Limb (tissue), 2 donors: ENCODE results near the gene TMEM9.
"Not testable (repeated sequence)": the region's sequence is repeated elsewhere in the genome, so short reads cannot be mapped to it uniquely, and the experiment has no call there.

Experiments used
- DNase-seq, 2 donors: peaks; one replicate each; pipeline ENCODE4 v3.0.0-alpha.2; 2016; ENCODE audit errors: extremely low spot score in 2 of 2

TMEM9 gene

DNA sequence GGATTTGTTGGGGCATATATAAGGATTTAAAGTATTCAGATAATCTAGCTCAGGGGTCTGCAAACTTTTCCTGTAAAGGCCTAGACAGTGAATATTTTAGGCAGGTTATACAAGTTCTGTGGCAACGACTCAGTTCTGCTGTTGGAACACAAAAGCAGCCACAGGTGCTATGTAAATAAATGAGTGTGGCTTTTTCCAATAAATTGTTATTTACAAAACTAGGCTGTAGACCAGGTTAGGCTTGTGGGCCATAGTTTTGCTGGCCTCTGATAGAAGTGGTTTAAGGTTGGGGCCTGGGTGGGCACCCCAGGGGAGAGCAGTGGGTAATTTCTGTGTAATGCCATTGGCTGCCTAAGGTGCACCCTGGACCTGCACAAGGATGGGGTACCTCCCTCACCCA is 19.5 kb upstream of the TMEM9 start:
- DNase-seq = peak in 1 of 2 donors; percentile 4

DNA sequence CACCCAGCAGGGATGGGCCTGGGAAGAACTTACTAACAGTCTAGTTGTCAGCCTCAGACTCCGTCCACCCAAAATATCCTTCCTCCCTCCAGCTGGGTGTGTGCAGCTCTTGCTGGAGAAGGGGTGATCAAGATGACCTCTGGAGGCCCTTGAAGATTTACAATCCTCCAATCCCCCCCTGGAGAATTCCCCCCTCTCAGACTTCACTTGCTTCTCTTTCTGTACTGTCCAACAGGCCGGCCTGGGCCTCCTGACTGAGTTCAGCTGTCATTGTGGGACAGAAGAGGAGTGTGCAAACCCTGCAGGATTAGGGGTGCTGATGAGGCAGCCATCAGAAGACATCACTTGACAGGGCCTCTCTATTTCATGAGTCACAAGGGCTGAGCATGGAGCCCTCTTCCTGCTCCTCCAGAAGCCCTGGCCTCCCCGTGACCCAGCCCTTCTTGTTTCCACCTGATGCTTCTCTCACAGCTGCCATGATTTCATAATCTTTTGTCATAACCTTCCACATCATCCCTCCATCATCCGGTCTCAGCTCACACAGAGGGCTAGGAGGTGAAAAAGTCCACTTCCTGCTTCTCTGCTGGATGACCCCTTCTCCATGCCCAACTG is 18.8 kb upstream of the TMEM9 start:
- DNase-seq = peak in 1 of 2 donors; percentile 19

DNA sequence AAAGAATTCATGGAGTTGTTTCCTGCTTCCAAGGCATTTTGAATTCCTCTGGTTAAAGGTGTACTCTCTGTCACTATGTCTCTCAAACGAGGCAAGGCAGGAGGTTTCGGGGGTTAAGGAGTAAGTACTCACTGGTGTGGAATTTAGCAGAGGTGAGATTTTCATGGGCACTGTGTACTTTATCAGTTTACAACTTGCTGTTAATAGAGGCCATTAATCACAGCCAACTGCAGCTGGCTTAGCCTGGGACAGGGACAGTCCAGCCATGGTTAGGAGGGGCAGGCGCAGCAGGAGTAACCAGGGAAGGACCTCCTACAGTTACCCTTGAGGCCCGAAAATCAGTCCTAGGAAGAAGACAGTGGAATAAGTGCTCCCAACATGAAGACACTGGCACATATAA is 18.1 kb upstream of the TMEM9 start:
- DNase-seq = peak in 1 of 2 donors; percentile 28

DNA sequence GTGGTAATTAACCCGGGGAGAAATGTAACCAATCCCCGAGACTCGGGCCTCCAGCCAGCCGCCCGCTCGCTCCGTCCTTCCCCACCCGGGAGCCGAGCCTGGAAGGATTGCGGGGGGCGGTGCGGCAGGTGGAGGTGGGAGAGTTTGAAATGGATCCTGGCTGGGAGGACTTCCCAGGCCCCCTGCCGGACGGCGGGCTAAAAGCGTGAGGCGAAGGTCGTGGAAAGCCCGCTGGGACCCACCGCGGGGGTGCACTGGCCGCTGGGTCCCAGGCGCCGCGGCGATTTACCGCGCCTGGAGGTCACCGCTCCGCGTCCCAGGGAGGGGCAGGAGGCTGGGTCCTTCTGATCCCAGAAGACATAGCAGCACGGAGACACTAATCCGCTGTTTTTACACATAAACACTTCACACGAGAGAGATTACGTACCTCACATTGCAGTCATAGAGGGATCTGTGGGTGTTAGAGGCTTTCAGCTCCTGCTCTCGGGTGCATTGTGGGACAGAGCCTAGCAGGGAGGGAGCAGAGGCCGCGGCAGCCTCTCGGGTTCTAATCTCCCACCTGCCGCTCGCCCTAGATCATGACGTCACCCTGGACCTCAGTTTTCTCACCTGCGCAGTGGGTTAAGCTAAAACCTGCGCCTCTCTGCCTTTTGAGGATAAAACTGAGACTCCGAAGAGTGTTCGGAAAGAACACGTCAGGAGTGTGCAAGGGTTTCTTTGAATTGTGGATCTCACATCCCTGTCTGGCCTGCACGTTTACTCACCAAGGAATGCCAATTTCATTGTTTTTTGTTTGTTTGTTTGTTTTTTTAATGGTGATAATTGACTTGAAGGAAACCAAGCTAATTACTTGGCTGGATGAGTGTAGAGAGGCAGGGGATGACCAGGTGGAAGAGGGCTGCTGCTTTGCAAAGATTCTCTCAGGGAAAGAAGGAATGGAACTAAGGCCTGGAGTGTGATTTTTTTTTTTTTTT is 17.1 kb upstream of the TMEM9 start:
- peak in 1 of 2 donors; percentile 64 for DNase-seq

DNA sequence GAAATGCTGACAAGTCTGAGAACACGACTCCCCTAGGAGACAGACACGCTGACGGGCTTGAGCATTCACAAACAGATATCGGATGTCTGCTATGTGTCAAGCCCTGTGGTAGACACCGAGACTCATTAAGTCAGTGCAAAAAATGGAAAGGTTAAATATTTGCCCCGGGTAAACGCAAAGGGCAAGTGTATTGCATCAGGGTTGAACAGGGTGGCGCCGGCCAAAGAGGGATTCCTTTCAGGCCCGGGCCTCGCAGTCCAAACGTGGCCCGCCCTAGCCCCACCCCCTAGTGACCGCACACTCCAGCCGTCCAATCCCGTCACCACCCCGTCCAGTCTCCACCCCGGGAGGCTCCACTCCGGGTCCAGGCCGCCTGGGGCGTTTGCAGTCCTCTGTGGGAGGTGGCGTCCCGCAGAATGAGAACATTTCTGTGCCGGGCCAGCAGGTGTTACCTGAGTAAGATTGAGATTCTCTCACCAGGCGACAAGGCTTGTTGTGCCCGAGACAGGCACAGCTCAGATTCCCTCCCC is 16.3 kb upstream of the TMEM9 start:
- peak; percentile 87 to 91 for DNase-seq

DNA sequence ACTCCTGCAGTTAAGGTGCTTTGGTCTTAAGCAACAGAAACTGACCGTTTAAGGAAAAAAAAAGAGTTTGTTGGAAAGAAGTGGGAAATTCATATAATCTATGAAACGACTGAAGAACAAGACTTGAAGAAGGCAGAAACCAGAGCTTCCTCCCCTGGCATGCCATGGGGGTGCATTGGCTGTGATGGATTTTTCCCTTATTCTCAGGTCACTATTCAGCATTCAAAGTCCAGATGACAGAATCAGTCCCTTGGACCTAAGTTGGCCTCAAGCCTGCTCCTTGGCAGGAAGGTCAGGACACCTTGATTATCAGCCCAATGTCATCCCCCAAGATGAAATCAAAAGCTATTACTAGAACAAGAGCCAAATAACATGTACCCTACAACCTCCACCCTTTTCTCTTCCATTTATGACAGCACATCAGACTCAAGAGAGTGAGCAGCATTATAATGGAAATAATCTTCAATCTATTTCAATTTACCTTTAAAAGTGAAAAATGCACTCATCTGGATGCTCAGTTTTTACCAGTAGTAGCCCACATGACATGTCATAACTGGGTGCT is 15.8 kb upstream of the TMEM9 start:
- DNase-seq = no peak

DNA sequence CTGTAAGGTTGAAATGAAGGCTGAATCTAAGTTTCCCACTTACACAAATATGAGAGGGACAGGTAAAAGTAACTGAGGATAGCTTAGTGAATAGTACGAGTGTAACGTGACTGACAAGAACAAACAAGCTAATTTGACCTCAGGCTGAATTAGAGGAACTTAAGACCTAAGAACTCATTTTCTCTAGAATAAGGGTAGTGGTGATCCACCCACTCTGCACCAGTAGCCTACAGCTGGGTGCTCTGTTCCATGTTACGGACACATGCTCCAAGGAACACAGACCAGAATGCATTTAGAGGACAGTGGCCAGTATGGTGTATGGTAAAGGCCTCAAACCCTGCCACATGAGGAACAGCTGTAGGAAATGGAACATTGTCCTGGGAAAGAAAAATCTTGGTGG is 14.9 kb upstream of the TMEM9 start:
- no peak for DNase-seq

DNA sequence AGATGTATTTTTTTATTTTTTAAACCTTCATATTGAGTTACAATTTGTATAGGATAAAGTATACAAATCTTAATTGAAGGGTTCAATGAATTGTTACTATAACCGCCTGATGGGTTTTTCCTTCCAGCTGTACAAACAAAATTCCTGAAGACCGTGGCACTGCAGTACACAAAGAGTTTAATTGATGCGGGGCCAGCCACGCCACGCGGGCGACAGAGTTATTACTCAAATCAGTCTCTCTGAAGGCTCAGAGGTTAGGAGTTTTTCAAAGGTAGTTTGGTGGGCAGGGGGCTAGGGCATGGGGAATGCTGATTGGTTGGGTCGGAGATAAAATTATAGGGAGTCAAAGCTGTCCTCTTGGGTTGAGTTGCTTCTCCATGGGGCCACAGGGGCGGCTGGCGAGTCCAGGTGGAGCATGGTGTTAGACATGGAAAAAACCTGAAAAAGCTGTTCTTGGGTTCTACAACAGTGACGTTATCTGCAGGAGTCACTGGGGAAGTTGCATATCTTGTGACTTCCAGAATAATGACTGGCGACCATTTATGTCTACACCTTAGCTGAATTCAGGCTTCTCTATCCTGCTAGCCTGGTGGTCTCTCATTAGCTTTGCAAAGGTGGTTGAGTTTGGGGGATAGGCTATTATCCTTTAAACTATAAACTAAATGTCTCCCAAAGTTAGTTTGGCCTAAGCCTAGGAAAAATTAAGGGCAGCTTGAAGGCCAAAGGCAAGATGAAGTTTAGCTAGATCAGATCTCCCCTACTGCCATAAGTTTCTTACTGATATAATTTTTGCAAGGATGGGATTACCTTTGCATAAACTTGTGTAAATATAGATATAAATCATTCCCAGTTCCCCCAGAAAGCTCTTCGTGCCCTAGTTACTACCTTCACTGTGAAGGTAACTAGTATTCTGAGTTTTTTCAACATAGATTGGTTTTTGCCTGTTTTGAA is 13.0 kb upstream of the TMEM9 start:
- DNase-seq = no peak

DNA sequence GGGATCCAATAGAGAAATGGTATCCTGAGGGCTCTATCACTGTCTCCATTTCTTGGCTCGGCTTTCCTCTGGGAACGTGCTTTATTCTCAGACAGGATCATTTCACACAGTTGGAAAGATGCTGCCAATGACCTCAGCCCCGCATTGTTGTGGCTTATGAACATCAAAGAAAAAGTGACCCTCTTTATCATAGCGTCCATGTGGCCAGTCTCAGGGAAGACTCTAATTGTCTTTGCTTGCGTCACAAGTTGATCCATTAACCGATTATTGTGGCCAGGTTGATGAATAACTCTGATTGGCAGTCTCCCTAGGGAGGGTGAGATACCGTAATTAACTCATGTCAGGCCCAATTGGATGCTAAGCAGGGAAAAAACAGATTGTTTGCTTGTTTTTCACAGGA is 10.4 kb upstream of the TMEM9 start:
- no peak for DNase-seq

DNA sequence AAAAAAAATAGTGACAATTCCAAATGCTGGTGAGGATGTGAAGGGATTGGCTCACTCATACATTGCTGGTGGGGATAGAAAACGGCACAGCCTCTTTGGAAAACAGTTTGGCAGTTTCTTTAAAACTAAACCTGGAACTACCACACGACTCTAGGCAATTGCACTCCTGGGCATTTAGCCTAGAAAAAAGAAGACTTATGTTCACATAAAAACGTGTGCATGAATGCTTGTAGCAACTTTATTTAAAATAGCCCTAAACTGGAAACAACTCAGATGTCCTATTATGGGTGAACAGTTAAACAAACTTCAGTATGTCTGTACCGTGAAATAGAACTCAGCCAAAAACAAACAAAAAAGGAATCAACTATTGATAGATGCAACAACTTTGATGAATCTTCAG is 9.4 kb upstream of the TMEM9 start:
- DNase-seq = peak in 1 of 2 donors; percentile 5

DNA sequence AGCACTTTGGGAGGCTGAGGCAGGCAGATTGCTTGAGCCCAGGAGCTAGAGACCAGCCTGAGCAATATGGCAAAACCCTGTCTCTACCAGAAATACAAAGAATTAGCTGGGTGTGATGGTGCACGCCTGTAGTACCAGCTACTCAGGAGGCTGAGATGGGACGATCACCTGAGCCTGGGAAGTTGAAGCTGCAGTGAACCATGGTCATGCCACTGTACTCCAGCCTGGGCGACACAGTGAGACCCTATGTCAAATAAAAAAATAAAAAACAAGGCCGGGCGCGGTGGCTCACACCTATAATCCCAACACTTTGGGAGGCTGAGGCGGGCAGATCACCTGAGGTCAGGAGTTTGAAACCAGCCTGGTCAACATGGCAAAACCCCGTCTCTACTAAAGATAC is 8.8 kb upstream of the TMEM9 start:
- not testable (repeated sequence) for DNase-seq

DNA sequence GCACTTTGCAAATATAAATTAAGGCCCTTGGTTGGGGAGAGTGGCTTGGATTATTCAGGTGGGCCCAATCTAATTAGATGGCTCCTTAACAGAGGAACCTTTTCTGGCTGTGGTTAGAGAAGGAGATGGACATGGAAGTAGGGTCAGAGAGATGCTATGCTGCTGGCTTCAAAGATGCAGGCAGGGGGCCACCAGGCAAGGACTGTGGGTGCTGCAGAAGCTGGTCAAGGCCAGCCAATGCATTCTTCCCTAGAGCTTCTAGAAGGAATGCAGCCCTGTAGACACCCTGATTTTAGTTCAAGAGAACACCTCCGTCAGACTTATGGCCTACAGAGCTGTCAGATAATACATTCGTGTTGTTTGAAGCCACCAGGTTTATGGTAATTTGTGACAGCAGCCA is 3.7 kb upstream of the TMEM9 start:
- no peak for DNase-seq

DNA sequence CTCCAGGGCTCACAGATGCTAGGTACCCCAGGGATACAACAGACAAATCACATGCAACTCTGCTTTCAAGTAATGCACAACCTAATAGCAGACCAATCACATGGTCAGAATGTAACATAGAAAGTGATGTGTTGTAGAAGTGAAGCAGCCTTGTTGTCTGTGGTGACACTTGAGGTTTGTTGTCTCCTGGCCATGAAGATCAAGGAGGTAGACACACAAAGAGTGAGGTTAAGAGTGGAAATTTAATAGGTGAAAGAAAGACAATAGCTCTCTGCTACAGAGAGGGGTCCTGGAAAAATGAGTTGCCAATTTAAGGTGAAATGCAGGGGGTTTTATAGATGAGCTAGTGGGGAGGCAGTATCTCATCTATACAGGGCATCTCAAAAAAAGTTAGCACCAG is 2.5 kb upstream of the TMEM9 start:
- DNase-seq = no peak

DNA sequence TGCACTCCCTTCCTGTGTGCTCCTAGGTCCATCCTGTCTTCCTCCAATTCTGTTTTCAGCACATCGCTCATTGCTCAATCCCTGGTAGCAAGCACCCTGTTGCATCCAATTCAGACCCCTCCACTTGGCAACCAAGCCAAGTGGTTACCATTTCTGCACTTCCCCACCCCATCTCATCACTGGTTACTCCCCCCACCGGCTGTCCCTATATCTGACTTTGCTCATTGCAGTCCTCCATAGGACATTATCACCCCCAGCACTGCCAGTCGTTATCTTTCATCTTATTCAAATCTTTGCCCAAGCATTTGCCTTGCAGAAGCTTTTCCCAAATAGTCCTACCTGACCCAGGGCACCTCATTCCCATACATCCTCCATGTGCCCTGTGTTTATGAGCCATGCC is 2.1 kb upstream of the TMEM9 start:
- DNase-seq = no peak

DNA sequence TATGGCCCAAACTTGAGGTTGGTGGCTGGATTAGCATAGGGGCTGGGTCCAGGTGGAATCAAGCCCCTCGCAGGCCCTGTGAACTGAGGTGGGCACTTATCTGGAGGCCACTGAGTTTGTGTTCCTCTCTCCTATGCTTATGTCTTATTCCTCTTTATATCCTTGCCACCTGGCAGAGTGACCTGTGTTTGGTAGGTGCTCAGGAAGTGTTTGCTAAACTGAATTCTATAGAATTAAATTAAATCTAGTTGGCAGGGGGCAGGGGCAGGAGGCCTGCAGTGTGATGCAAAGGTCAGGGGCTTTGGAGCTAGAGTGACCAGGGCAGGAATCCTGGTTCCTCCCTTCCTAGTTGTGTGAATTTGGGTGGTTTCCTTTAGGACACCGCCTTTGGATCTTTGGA is 1.1 kb upstream of the TMEM9 start:
- no peak for DNase-seq

DNA sequence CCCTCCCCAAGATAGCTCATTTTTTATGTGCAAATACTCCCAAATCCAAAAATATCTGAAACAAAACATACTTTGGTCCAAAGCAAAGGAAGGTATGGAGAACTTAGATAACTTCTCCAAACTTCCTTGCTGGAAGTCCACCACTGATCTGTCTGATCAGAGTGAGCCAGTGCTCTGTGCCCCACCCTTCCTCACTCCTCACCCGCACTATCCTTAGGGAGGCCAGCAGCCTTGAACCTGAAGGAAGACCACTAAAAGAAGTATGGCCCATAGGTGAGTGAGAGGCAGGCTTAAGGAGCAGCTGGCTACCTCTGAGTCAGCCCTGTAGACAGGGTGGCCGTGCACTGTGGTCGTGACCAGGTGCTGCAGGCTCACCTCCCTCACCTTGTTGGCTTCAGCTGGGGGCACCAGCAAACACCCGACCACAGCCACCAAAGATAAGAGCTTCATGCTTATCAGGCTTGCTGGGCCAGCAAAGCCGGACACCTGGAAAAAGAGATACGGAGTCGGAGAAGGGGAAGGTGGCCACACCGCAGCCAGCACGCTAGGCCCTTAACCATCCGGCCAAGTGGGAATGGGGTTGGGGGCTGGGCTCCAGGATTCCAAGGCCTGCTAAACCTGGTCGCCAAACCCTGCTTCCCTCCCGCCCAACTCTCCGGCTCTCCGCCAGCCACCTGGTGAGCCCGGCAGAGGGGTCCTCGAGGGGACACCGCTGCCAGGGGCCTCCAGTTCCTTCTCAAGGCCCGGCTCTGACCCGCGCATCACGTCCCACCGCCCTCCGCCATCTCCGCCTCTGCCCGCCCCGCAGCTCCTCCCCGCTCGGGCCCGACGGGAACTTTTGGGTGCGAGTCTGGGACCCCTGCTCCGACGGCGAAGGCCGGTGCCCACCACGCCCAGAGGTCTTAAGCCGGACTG is 543 bp downstream of the TMEM9 start:
- peak in 1 of 2 donors; percentile 50 for DNase-seq

DNA sequence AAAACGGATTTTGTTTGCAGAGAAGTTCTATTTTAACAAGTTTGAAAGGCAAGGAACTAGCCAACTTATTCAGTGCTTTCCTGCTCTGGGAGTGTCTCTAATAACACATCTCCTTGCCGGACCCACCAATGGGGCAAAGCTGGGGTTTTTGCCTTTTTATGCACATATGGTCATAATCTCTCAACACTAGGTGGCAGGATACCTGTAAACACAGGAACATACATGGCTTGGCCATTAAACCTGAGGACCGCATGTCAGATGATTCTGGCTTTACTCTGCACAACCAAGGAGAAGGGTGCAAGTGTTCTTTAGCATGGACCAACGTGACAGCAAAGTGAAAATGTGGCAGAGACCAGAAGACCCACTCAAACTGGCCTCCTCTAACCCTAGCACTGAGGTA is 4.9 kb downstream of the TMEM9 start:
- DNase-seq = peak; percentile 18

DNA sequence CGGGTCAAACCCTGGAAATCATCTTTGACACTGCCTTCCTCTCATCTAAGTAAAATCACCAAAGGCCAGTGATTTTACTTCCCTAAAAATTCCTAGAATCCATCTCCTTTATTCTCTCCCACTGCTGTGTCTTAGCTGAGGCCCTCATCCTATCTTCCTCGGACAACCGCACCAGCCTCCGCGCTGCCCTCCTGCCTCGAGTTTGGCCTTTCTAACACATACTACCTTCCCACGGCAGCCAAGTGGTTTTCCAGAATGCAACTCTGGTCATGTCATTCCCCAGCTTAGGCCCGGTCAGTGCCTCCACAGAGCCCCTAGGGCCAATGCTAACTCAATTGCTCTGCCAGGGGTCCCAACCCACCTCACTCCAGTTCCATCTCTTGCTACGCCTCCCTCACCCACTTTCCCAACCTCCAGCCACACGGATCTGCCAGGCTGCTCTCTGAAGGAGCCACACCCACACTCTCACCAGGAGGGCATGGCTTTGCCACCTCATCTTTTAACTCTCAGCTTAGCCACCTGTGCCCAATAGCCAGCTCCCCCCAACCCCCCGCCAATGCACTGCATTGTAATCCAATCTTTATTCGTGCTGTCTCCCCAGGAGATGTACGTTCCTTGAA is 6.8 kb downstream of the TMEM9 start:
- peak in 1 of 2 donors; percentile 4 for DNase-seq

DNA sequence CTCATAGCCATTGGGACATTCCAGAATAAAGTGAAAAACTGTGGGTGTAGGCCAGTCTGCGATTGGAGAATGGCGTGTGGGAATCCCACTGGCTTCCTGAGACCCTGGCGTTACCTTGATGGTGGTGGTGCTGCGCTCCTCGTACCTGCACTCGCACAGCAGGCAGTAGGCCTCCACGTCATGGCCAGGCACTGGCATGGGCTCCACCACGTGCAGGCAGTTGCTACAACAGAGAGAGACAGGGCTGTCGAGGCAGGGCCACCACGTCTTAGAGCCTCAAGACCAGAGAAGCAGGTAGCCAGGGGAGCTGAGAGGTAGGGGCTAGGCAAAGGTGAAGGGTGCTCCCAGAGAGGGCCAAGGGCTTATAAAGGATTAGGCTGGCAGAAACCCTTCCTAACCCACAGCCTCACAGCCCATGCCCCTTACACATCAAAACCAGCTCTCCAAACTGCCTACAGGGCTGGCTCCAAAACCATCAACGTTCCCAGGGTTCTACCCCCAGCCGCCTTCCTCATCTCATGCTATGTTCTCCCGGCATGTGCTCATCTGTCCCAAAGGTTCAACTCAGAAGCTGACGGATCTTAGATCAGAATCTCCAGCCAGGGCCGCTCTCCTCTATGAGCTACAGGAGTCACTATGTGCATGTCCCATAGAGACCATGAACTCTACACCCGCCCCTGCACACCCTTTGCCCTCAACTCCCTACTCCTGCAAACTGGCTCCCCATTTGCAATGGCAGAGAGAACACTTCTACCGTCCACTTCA is 7.5 kb downstream of the TMEM9 start:
- DNase-seq = no peak
